Gastroesophageal sphincter (tissue), 4 donors: ENCODE measurements around the gene C19orf38. TPM values are rescaled to one million over a fixed set of nuclear protein-coding genes. Genes with fewer than 3 reads are reported as not detected.
"Not testable (repeated sequence)": the region's sequence is repeated elsewhere in the genome, so short reads cannot be mapped to it uniquely, and the experiment has no call there.

Experiments
- ATAC-seq: fragments of 150-250 bp; one replicate; pipeline ENCODE4 v1.9.1; 2016; ENCODE audit warnings: mild to moderate bottlenecking, moderate library complexity
- H3K27ac ChIP-seq, 4 donors: fragments of 200-600 bp; sonication (generic) in 3 of 4; 1 replicate in 3 of 4; 2 replicates in 1 of 4; pipeline ENCODE4 v1.5.1; 2016 to 2019
- H3K27me3 ChIP-seq: fragments of 200-600 bp; sonication (generic); one replicate; pipeline ENCODE4 v1.5.1; 2019
- H3K36me3 ChIP-seq, 2 donors: fragments of 200-600 bp; sonication (generic); one replicate each; pipeline ENCODE4 v1.5.1; 2019; ENCODE audit warnings: control low read depth in 1 of 2
- H3K4me1 ChIP-seq, 3 donors: fragments of 200-600 bp; sonication (generic); 1 replicate in 2 of 3; 2 replicates in 1 of 3; pipeline ENCODE4 v1.5.1; 2016 to 2019; ENCODE audit warnings: control low read depth in 2 of 3
- H3K4me3 ChIP-seq, 2 donors: fragments of 200-600 bp; sonication (generic); one replicate each; pipeline ENCODE4 v1.5.1; 2019; ENCODE audit warnings: mild to moderate bottlenecking in 1 of 2, moderate library complexity in 1 of 2
- H3K9me3 ChIP-seq, 3 donors: fragments of 200-600 bp; sonication (generic); one replicate each; pipeline ENCODE4 v1.5.1; 2017 to 2019; ENCODE audit warnings: control low read depth in 2 of 3
- CTCF ChIP-seq, 4 experiments: fragments of 200-600 bp in 2 of 4; fragments of 450-650 bp in 2 of 4; sonication (generic) in 1 of 4; IDR thresholded peaks; one replicate each; pipeline ENCODE4 v1.5.1; 2017 to 2019; ENCODE audit warnings: antibody characterized with exemption in 4 of 4, mild to moderate bottlenecking in 2 of 4, moderate library complexity in 2 of 4
- EP300 ChIP-seq: sonication (generic); formaldehyde crosslinking; IDR thresholded peaks from one replicate; pipeline ENCODE4 v1.6.1; 2017; ENCODE audit warnings: antibody characterized with exemption, mild to moderate bottlenecking
- POLR2A ChIP-seq, 2 donors: fragments of 450-650 bp; IDR thresholded peaks; one replicate each; pipeline ENCODE4 v1.6.1; 2017; ENCODE audit warnings: antibody characterized with exemption in 2 of 2, mild to moderate bottlenecking in 2 of 2, moderate library complexity in 1 of 2
- POLR2AphosphoS5 ChIP-seq: sonication (generic); formaldehyde crosslinking; IDR thresholded peaks from one replicate; pipeline ENCODE4 v1.6.1; 2017; ENCODE audit warnings: antibody characterized with exemption
- WGBS, 2 donors: methylation state at CpG; one replicate each; pipeline ENCODE4 v1.1.5; 2018; ENCODE audit warnings: low coverage in 1 of 2; 5-methylcytosine and 5-hydroxymethylcytosine counted together
- total RNA-seq, 4 donors: library from RNA; depleted of rRNA; stranded (reverse); fragments of >200 nt; gene quantifications; one replicate each; pipeline ENCODE4 v1.1.0, GENCODE V29; 2016

Gene C19orf38
- total RNA-seq, 4 donors from 2014 or later: 0.89 to 3.1 (median 2.1) TPM; not detected in 1

DNA sequence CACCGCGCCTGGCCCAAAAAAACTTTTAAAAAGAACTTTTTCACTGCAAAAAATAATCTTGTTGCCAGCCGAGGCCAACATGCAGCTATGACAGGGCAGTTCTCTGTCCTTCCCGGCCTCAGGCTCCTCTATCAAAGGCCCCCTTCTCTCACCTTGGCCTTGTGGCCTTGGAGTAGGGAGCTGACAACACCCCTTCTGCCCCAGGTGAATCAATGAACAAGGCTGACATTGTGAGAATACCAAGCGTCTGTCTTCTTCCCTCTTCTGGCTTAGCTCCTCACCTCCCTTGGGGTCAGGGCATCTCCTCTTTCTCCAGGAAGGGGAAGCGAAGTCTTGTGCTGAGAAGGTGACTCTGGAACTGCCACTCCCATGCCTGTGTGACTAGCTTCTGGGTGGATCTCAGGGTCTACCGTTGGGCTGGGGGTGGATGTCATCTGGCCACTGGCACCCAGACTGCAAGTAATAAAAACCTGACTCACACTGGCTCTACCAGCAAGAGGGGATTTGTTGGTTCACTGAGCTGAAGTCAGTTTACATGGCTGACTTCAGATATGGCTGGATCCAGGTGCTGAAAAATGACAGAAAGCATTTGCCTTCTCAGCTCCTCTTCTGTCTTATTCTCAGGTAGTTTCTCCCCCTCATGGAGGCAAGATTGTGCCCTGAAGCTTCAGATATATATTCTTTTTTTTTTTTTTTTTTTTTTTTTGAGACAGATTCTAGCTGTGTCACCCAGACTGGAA lies 6.3 kb downstream of the C19orf38 start:
- WGBS, 2 donors: 75 to 76% methylated on average over 4 to 7 of the region's 7 CpGs
- Histone ChIP-seq H3K36me3 (no peaks in the 10 kb centered on the region), H3K27ac (no peak overlapping the region), H3K4me3 (no peak overlapping the region), H3K27me3 (peaks cover 14% of the 10 kb centered on the region), H3K4me1 (no peaks in the 10 kb centered on the region), H3K9me3 (no peaks in the 10 kb centered on the region)
- no peak for TF ChIP-seq CTCF (IDR thresholded peaks at IDR 0.05)
- TF ChIP-seq EP300: no peak
- TF ChIP-seq POLR2AphosphoS5: no peak
- TF ChIP-seq POLR2A (IDR thresholded peaks at IDR 0.05): no peak
- no peak for ATAC-seq

DNA sequence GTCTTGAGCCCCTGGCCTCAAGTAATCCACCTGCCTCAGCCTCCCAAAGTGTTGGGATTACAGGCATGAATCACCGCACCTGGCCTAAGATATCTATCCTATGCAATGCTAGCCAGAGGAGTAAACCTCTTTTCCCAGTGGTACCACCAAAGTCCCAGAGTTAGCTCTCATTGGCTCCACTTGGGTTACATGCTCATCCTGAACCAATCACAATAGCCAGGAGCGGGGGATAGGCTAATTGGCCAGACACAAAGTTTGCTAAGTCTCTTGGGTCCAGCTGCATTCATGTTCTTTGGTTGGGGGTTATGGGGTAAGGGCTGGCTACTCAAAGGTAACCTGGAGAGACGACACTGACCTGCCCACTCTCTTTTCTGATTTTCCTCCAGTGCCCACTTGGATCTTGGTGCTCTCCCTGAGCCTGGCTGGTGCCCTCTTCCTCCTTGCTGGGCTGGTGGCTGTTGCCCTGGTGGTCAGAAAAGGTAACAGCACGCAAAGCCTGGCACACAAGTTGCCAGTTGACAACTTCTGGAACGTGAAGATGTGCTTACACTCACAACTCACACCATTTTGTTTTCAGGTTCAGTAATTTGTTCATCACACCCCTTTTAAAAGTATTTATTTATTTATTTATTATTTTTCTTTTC lies 7.8 kb downstream of the C19orf38 start:
- no peaks in the 10 kb centered on the region for H3K4me1 ChIP-seq
- no peaks in the 10 kb centered on the region for H3K27me3 ChIP-seq
- TF ChIP-seq EP300 (no peak), CTCF (IDR thresholded peaks at IDR 0.05) (peak in 2 of 4 experiments; percentile 11 to 26)
- 38 to 81% methylated on average over 2 to 5 of the region's 5 CpGs for WGBS, 2 donors
- no peak for ATAC-seq
- no peaks in the 10 kb centered on the region for H3K36me3 ChIP-seq
- no peak overlapping the region for H3K27ac ChIP-seq
- H3K4me3 ChIP-seq: no peak overlapping the region
- H3K9me3 ChIP-seq: no peaks in the 10 kb centered on the region

- not testable (repeated sequence) for ATAC-seq, H3K27me3 ChIP-seq, H3K4me3 ChIP-seq, H3K27ac ChIP-seq, H3K36me3 ChIP-seq, H3K4me1 ChIP-seq, H3K9me3 ChIP-seq
- WGBS, 2 donors: 83 to 100% methylated on average over 1 of the region's 1 CpG
Observed at GRCh38 chr19:10856899-10857298, 8.7 kb downstream of the C19orf38 start.

- no peak overlapping the region for H3K4me3 ChIP-seq
- H3K36me3 ChIP-seq: no peaks in the 10 kb centered on the region
- H3K27ac ChIP-seq: no peak overlapping the region
- TF ChIP-seq POLR2AphosphoS5: no peak
- TF ChIP-seq CTCF (IDR thresholded peaks at IDR 0.05): peak in 2 of 4 experiments; percentile 13 to 43
- ATAC-seq: no peak
- H3K27me3 ChIP-seq: no peaks in the 10 kb centered on the region
- no peaks in the 10 kb centered on the region for H3K4me1 ChIP-seq
- no peaks in the 10 kb centered on the region for H3K9me3 ChIP-seq
- 43 to 83% methylated on average over 1 to 4 of the region's 4 CpGs for WGBS, 2 donors
Observed at GRCh38 chr19:10858204-10858828, 10.1 kb downstream of the C19orf38 start.

GRCh38 chr19:10861103-10861651 lies 13.0 kb downstream of the C19orf38 start:
- Histone ChIP-seq H3K36me3 (no peaks in the 10 kb centered on the region), H3K4me1 (peaks cover 0 to 10% (median 0%) of the 10 kb centered on the region in 3 donors), H3K4me3 (no peak overlapping the region), H3K27ac (no peak overlapping the region), H3K27me3 (no peaks in the 10 kb centered on the region), H3K9me3 (no peaks in the 10 kb centered on the region)
- no peak for ATAC-seq
- TF ChIP-seq CTCF (IDR thresholded peaks at IDR 0.05) (peak in 2 of 4 experiments; percentile 13 to 24), POLR2A (IDR thresholded peaks at IDR 0.05) (no peak), POLR2AphosphoS5 (no peak), EP300 (no peak)
- 62 to 67% methylated on average over 3 to 6 of the region's 7 CpGs for WGBS, 2 donors
